Panc1 (cell line): Measurements from ENCODE around the gene RETREG1. TPM values are rescaled to one million over a fixed set of nuclear protein-coding genes. Genes with fewer than 3 reads are reported as not detected.

ENCODE experiments used
- ATAC-seq: fragments of 200-7000 bp; cut with Tn5 transposase; 2 replicates; pipeline ENCODE4 v1.9.1; 2020; ENCODE audit warnings: mild to moderate bottlenecking, moderate library complexity
- BruUV-seq: library from RNA; stranded (reverse); fragments of 400-500 nt; replicated peaks from 2 replicates; lab custom pipeline; 2021; lab: Mats Ljungman, UMichigan
- CTCF ChIA-PET: fragments of 300-600 bp; sonication (Branson Sonifier 250); formaldehyde crosslinking; loops from one replicate; lab custom pipeline; 2022; ENCODE audit warnings: antibody characterized with exemption; lab: Charles Lee
- POLR2A ChIA-PET: fragments of 300-600 bp; sonication (Branson Sonifier 250); formaldehyde crosslinking; loops from one replicate; lab custom pipeline; 2022; ENCODE audit warnings: antibody characterized with exemption; lab: Charles Lee
- DNase-seq: peaks from one replicate; pipeline ENCODE4 v3.0.0-alpha.2; 2010; ENCODE audit warnings: low read depth, low spot score
- H3K27ac ChIP-seq: 2 replicates; pipeline ENCODE4 v1.5.1; 2011; ENCODE audit warnings: mild to moderate bottlenecking, low read length, inconsistent platforms
- H3K27me3 ChIP-seq: fragments of 200-500 bp; sonication (Bioruptor generic); 2 replicates; pipeline ENCODE4 v1.6.0; 2014; ENCODE audit warnings: low read length, inconsistent platforms; ENCODE audit not compliant: control insufficient read depth, insufficient read depth
- H3K36me3 ChIP-seq: fragments of 200-500 bp; sonication (Bioruptor generic); 2 replicates; pipeline ENCODE4 v1.5.1; 2014; ENCODE audit warnings: inconsistent platforms, mild to moderate bottlenecking, low read length, moderate library complexity; ENCODE audit not compliant: control insufficient read depth, insufficient read depth
- H3K4me1 ChIP-seq: 2 replicates; pipeline ENCODE4 v1.5.1; 2011; ENCODE audit warnings: inconsistent platforms, mild to moderate bottlenecking, low read length, moderate library complexity; ENCODE audit not compliant: control insufficient read depth, insufficient read depth
- H3K4me3 ChIP-seq, 2 experiments: 2 replicates each; pipeline ENCODE4 v1.5.1; 2011 to 2012; ENCODE audit warnings: low read depth in 2 of 2, low read length in 2 of 2, mild to moderate bottlenecking in 2 of 2, inconsistent platforms in 1 of 2, moderate library complexity in 1 of 2
- H3K9me3 ChIP-seq: fragments of 200-500 bp; sonication (Bioruptor generic); 2 replicates; pipeline ENCODE4 v1.5.1; 2014; ENCODE audit warnings: low read depth, mild to moderate bottlenecking, inconsistent platforms, low read length, moderate library complexity; ENCODE audit not compliant: control insufficient read depth, insufficient read depth
- CTCF ChIP-seq: fragments of 450-650 bp; IDR thresholded peaks from 2 replicates; pipeline ENCODE4 v1.5.1; 2017; ENCODE audit warnings: mild to moderate bottlenecking
- POLR2AphosphoS5 ChIP-seq: IDR thresholded peaks from 2 replicates; pipeline ENCODE4 v1.6.1; 2012; ENCODE audit warnings: mild to moderate bottlenecking, low read depth, low read length, moderate library complexity
- REST ChIP-seq, 2 experiments: IDR thresholded peaks; 2 replicates each; pipeline ENCODE4 v1.6.1; 2011 to 2012; ENCODE audit warnings: low read depth in 2 of 2, control low read depth in 1 of 2, low read length in 1 of 2, mild to moderate bottlenecking in 1 of 2, moderate library complexity in 1 of 2; ENCODE audit not compliant: insufficient read depth in 1 of 2
- SIN3A ChIP-seq: IDR thresholded peaks from 2 replicates; pipeline ENCODE4 v1.6.1; 2012; ENCODE audit warnings: low read depth, mild to moderate bottlenecking, low read length, moderate library complexity, borderline replicate concordance; ENCODE audit not compliant: insufficient read depth
- TCF7L2 ChIP-seq: IDR thresholded peaks from 2 replicates; pipeline ENCODE4 v1.6.1; 2011; ENCODE audit warnings: mild to moderate bottlenecking, low read depth, low read length, inconsistent platforms
- in situ Hi-C: cut with HindIII; loops from 2 replicates; pipeline ENCODE4 v1.10.0; 2016; ENCODE audit warnings: low sequenced_read_pairs, low pct_unique_long_range_greater_than_20kb
- intact Hi-C: fragments of 100-400 bp; cut with micrococcal nuclease; formaldehyde crosslinking; loops from one replicate; pipeline ENCODE4 v1.10.0; 2022; ENCODE audit not compliant: unreplicated experiment
- total RNA-seq: library from RNA; stranded (reverse); gene quantifications from one replicate; pipeline ENCODE4 v1.2.1, GENCODE V29; 2021; ENCODE audit not compliant: unreplicated experiment

RETREG1 gene
- total RNA-seq, 1 experiment from 2014 or later, result 0.74 TPM

GRCh38 chr5:16619136-16619535 lies 2.3 kb upstream of the RETREG1 start:
- in situ Hi-C loops, result no loop called here

GRCh38 chr5:16618138-16618897 lies 1.5 kb upstream of the RETREG1 start:
- intact Hi-C loops (no loop called here), in situ Hi-C loops (no loop called here)
- peaks cover 16% of the 10 kb centered on the region for H3K27me3 ChIP-seq
- H3K36me3 ChIP-seq, result no peaks in the 10 kb centered on the region; the same call in 1 of the 2 replicates
- TF ChIP-seq TCF7L2 (no peak), CTCF (no peak), REST (IDR thresholded peaks at IDR 0.05; ENCODE audit: insufficient read depth in 1 of 2, low read depth in 2 of 2, low read length in 1 of 2) (no peak), POLR2AphosphoS5 (no peak), SIN3A (no peak)
- CTCF ChIA-PET, result no interaction called here
- H3K27ac ChIP-seq, result no peak overlapping the region
- H3K9me3 ChIP-seq, result no peaks in the 10 kb centered on the region
- no peak overlapping the region for H3K4me3 ChIP-seq
- DNase-seq (no peak), ATAC-seq (no peak)
- H3K4me1 ChIP-seq, result 0 out of 2 replicates have a peak, but pooled peaks cover 4% of the 10 kb centered on the region
- no TSS peak for BruUV-seq
- POLR2A ChIA-PET, result no interaction called here

More at GRCh38 chr5:16619136-16619535, 2.3 kb upstream of the RETREG1 start:
- H3K27me3 ChIP-seq, result peaks cover 16% of the 10 kb centered on the region
- ATAC-seq (no peak), DNase-seq (no peak)
- 0 out of 2 replicates have a peak, but pooled peaks cover 4% of the 10 kb centered on the region for H3K4me1 ChIP-seq
- H3K9me3 ChIP-seq, result no peaks in the 10 kb centered on the region
- H3K27ac ChIP-seq, result no peak overlapping the region
- BruUV-seq, result no TSS peak
- ChIA-PET POLR2A (no interaction called here), CTCF (no interaction called here)
- intact Hi-C loops, result no loop called here
- no peak overlapping the region for H3K4me3 ChIP-seq
- TF ChIP-seq SIN3A (no peak), CTCF (no peak), REST (IDR thresholded peaks at IDR 0.05; ENCODE audit: insufficient read depth in 1 of 2, low read depth in 2 of 2, low read length in 1 of 2) (no peak), TCF7L2 (no peak), POLR2AphosphoS5 (no peak)
- no peaks in the 10 kb centered on the region; the same call in 1 of the 2 replicates for H3K36me3 ChIP-seq
